ENCODE measurements around the gene ACTR3.

ACTR3 gene

DNA sequence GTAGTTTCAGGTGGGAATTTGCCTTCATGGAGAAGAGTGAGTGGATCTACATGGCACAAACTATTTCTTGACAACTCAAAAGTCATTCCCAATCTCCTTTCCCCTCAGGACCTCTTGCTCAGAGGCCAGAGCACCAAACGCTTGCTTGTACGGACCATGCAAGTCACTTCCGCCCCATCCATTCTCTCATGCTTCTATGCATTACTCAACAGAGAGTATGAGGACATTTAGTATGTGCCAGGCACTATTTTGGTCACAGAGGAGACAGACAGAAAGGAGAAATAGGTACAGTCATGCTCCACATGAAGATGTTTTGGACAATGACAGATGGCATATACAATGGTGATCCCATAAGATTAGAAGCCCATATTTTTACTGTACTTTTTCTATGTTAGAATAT is 117.5 kb downstream of the ACTR3 start:
- DNase-seq, result no peak

GRCh38 chr2:114008720-114009119 is 118.8 kb downstream of the ACTR3 start:
- no peak for DNase-seq

DNA sequence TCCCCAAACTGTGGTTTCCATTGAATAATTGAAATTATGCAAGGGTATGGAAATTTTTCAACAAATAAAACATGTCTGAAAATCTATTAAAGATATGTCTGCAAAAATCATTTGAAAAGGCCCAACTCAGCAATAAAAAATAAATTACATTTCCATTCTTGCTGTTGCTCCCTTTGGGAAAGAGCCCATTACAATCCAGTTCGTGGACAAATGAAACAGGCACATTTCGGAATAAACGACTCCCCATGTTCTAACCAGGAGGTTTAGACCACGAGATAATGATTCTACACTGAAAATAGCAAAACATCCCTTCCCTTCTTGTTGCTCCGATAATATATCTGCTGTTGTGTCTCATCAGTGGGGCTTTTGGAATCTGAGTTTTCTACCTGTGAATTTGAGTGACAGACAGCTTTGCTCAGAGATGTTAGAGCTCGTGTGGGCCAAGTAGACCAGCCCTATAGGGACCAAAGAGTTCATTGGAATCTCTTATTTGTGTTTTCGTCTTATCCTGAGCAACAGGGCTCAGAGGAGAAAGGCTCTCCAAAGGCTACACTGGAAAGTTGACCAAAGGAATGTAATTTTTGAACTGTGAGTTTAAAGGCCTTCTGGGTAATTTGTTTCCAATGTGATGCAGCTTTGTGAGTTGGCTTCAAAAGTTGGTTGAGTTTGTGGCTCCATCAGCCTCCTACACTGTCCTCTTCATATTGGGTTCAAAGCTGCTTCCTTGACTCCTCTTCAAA is 119.5 kb downstream of the ACTR3 start:
- DNase-seq, result no peak

DNA sequence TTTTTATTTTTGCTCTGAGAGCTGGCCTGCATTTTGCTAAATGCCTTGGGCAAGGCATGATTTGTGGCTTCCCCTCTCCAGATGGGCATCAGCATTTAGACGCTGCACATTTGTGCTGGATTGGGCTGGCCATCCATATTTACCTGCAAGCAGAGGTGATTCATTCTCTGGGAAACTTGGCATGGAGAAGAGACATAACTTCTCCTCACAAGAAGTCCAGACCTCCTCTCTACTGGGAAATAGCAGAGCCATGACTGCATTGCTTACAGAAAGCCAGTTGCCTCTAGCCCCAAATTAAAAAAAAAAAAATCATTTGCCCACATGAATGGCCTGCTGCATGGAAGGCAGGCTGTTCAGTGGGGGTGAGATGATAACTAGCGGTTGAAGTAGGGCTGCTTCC is 120.1 kb downstream of the ACTR3 start:
- no peak for DNase-seq

- no peak for DNase-seq
Observed at GRCh38 chr2:114011713-114012112, 121.8 kb downstream of the ACTR3 start.

All from SHP77 (cell line).